DND-41 (cell line): Measurements from ENCODE around the gene ABCG2.

Experiments used
- EZH2 ChIP-seq: IDR thresholded peaks from 3 replicates; pipeline ENCODE4 v1.6.1; 2012; ENCODE audit warnings: borderline replicate concordance, low read depth, mild to moderate bottlenecking, moderate library complexity, low read length, inconsistent platforms; ENCODE audit not compliant: severe bottlenecking
- TF ChIP-seq, protein P1 (sequence below): IDR thresholded peaks from 2 replicates; pipeline ENCODE4 v1.5.1; 2012; ENCODE audit warnings: borderline replicate concordance, low read length, moderate library complexity, mild to moderate bottlenecking; ENCODE audit not compliant: poor library complexity, severe bottlenecking; ENCODE audit errors: extremely low read depth

DNA sequence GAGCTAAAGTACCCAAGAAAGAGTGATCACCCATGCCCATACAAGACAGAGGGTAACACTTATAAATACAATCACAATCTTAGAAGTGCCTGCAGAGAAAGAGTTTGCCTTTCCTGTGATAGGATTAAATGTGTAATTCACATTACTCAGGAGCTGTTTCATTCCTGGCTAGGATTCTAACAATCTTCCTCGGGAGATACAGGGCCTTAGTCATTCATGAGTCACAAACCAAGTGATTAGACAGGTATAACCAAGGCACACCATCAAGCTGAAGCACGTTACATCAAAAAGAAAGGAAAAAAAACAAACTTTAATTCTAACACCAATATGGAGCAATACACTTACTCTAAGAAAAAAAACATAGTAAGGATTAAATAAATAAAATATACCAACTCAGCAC lies 14.9 kb downstream of the ABCG2 start:
- TF ChIP-seq, protein P1, sequence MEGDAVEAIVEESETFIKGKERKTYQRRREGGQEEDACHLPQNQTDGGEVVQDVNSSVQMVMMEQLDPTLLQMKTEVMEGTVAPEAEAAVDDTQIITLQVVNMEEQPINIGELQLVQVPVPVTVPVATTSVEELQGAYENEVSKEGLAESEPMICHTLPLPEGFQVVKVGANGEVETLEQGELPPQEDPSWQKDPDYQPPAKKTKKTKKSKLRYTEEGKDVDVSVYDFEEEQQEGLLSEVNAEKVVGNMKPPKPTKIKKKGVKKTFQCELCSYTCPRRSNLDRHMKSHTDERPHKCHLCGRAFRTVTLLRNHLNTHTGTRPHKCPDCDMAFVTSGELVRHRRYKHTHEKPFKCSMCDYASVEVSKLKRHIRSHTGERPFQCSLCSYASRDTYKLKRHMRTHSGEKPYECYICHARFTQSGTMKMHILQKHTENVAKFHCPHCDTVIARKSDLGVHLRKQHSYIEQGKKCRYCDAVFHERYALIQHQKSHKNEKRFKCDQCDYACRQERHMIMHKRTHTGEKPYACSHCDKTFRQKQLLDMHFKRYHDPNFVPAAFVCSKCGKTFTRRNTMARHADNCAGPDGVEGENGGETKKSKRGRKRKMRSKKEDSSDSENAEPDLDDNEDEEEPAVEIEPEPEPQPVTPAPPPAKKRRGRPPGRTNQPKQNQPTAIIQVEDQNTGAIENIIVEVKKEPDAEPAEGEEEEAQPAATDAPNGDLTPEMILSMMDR = no peak
- no peak for TF ChIP-seq EZH2
